OCI-LY7 (cell line): ENCODE results near the gene KAT6B.

Experiments used
- CTCF ChIP-seq: fragments of 200-600 bp; sonication (generic); conservative IDR thresholded peaks from 2 replicates; pipeline ENCODE4 v1.5.1; 2014; ENCODE audit warnings: mild to moderate bottlenecking, antibody characterized with exemption, low read length, moderate library complexity, mixed read lengths
- EZH2phosphoT487 ChIP-seq: fragments of 200-600 bp; sonication (generic); IDR thresholded peaks from 2 replicates; pipeline ENCODE4 v1.6.1; 2018; ENCODE audit warnings: low read depth, borderline replicate concordance, mild to moderate bottlenecking, mixed run types, antibody characterized with exemption, low read length, moderate library complexity, mixed read lengths

- TF ChIP-seq CTCF: no peak
- TF ChIP-seq EZH2phosphoT487: no peak
Observed at GRCh38 chr10:74855027-74855426, 28.6 kb downstream of the KAT6B start.
